HG03175 (cell line): ENCODE measurements around the gene TP53TG5.

ENCODE experiments used
- ATAC-seq: cut with Tn5 transposase; IDR thresholded peaks from one replicate; pipeline ENCODE4 v1.9.1; 2021; ENCODE audit warnings: mild to moderate bottlenecking, moderate library complexity; ENCODE audit not compliant: unreplicated experiment

Gene TP53TG5

GRCh38 chr20:45405571-45406259 is 27.6 kb upstream of the TP53TG5 start:
- no peak for ATAC-seq

- no peak for ATAC-seq
These were observed 26.3 kb upstream of the TP53TG5 start for GRCh38 chr20:45404438-45404837.

GRCh38 chr20:45402946-45403345 is 24.8 kb upstream of the TP53TG5 start:
- no peak for ATAC-seq

- no peak for ATAC-seq
These were observed 22.4 kb upstream of the TP53TG5 start for GRCh38 chr20:45400346-45401031.

- ATAC-seq = no peak
These were observed 20.9 kb upstream of the TP53TG5 start for GRCh38 chr20:45399018-45399417.

GRCh38 chr20:45395114-45395415 is 16.9 kb upstream of the TP53TG5 start:
- no peak for ATAC-seq

- no peak for ATAC-seq
These were observed 16.3 kb upstream of the TP53TG5 start for GRCh38 chr20:45394221-45395113.

- ATAC-seq = no peak
These were observed 14.6 kb upstream of the TP53TG5 start for GRCh38 chr20:45392733-45393132.

GRCh38 chr20:45391559-45391958 is 13.4 kb upstream of the TP53TG5 start:
- no peak for ATAC-seq

GRCh38 chr20:45390931-45391330 is 12.8 kb upstream of the TP53TG5 start:
- ATAC-seq = no peak

GRCh38 chr20:45387274-45387673 is 9.1 kb upstream of the TP53TG5 start:
- no peak for ATAC-seq

- no peak for ATAC-seq
These were observed 856 bp downstream of the TP53TG5 start for GRCh38 chr20:45377269-45377668.

GRCh38 chr20:45374966-45375365 is 3.2 kb downstream of the TP53TG5 start:
- ATAC-seq = no peak

- no peak for ATAC-seq
These were observed 4.0 kb downstream of the TP53TG5 start for GRCh38 chr20:45374101-45374467.

- peak; percentile 82 for ATAC-seq
These were observed 4.6 kb downstream of the TP53TG5 start for GRCh38 chr20:45373353-45374100.

GRCh38 chr20:45372646-45373352 is 5.3 kb downstream of the TP53TG5 start:
- ATAC-seq = no peak

- ATAC-seq = no peak
These were observed 5.9 kb downstream of the TP53TG5 start for GRCh38 chr20:45372241-45372640.

- ATAC-seq = no peak
These were observed 7.5 kb downstream of the TP53TG5 start for GRCh38 chr20:45370571-45371160.

GRCh38 chr20:45368221-45368980 is 9.7 kb downstream of the TP53TG5 start:
- ATAC-seq = peak; percentile 84
